ENCODE measurements around the gene F2RL3.

DNA sequence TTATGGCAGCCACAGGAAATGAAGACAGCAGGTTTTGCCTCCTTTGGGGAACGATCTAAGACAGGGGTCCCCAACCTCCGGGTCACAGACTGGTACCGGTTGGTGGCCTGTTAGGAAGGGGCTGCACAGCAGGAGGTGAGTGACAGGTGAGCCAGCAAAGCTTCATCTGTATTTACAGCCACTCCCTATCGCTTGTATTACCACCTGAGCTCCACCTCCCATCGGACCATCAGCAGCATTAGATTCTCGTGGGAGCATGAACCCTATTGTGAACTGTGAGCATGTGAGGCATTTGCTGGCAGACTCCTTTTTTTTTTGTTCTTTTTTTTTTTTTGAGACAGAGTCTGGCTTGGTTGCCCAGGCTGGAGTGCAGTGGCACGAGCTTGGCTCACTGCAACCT is 22.2 kb downstream of the F2RL3 start:
- TF ChIP-seq POLR2A (IDR thresholded peaks at IDR 0.05; ENCODE audit: extremely low read depth, insufficient read length) (no peak), MYC (IDR thresholded peaks at IDR 0.05; ENCODE audit: low read depth, low read length) (no peak)
- TF ChIP-seq, protein P1, sequence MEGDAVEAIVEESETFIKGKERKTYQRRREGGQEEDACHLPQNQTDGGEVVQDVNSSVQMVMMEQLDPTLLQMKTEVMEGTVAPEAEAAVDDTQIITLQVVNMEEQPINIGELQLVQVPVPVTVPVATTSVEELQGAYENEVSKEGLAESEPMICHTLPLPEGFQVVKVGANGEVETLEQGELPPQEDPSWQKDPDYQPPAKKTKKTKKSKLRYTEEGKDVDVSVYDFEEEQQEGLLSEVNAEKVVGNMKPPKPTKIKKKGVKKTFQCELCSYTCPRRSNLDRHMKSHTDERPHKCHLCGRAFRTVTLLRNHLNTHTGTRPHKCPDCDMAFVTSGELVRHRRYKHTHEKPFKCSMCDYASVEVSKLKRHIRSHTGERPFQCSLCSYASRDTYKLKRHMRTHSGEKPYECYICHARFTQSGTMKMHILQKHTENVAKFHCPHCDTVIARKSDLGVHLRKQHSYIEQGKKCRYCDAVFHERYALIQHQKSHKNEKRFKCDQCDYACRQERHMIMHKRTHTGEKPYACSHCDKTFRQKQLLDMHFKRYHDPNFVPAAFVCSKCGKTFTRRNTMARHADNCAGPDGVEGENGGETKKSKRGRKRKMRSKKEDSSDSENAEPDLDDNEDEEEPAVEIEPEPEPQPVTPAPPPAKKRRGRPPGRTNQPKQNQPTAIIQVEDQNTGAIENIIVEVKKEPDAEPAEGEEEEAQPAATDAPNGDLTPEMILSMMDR (IDR thresholded peaks at IDR 0.05; ENCODE audit: low read depth, low read length), result no peak
